GM12878 (cell line): ENCODE data around the gene ARF5.

Experiments used
- CREB1 ChIP-seq: IDR thresholded peaks from 2 replicates; pipeline ENCODE4 v1.6.1; 2012; ENCODE audit warnings: low read depth, mild to moderate bottlenecking, inconsistent platforms
- EZH2 ChIP-seq: IDR thresholded peaks from 2 replicates; pipeline ENCODE4 v1.6.1; 2012; ENCODE audit warnings: low read depth, mild to moderate bottlenecking, control low read depth, inconsistent platforms, low read length, borderline replicate concordance; ENCODE audit not compliant: control insufficient read depth
- HCFC1 ChIP-seq: fragments of 150-350 bp; IDR thresholded peaks from 2 replicates; pipeline ENCODE4 v1.6.1; 2014; ENCODE audit warnings: low read length
- PRDM15 ChIP-seq: fragments of 450-650 bp; formaldehyde crosslinking; IDR thresholded peaks from 2 replicates; pipeline ENCODE4 v1.4.0; 2020; ENCODE audit warnings: mild to moderate bottlenecking, moderate library complexity
- SMARCA5 ChIP-seq: fragments of 450-650 bp; IDR thresholded peaks from 2 replicates; pipeline ENCODE4 v1.6.1; 2017; ENCODE audit warnings: mild to moderate bottlenecking
- TAF1 ChIP-seq: IDR thresholded peaks from 2 replicates; pipeline ENCODE4 v1.6.1; 2011; ENCODE audit warnings: mild to moderate bottlenecking, low read depth, low read length, borderline replicate concordance
- YY1 ChIP-seq: IDR thresholded peaks from 2 replicates; pipeline ENCODE4 v1.6.1; 2011; ENCODE audit warnings: low read depth, mild to moderate bottlenecking, low read length
- ZNF274 ChIP-seq: IDR thresholded peaks from one replicate; pipeline ENCODE4 v1.8.0; 2011; ENCODE audit not compliant: insufficient read length, insufficient read depth
- ZNF384 ChIP-seq: IDR thresholded peaks from 2 replicates; pipeline ENCODE4 v1.6.1; 2012; ENCODE audit warnings: low read depth, mild to moderate bottlenecking, low read length, improper control_type of control experiment, borderline replicate concordance
- TF ChIP-seq, protein P1 (sequence below): fragments of 450-650 bp; IDR thresholded peaks from 2 replicates; pipeline ENCODE4 v1.6.1; 2016; ENCODE audit warnings: mild to moderate bottlenecking
- TF ChIP-seq, protein P2 (sequence below), 3 experiments: IDR thresholded peaks in 2 of 3; conservative IDR thresholded peaks in 1 of 3; 2 replicates each; pipeline ENCODE4 v1.5.1; 2011; ENCODE audit warnings: low read depth in 3 of 3, low read length in 3 of 3, mild to moderate bottlenecking in 3 of 3, control low read depth in 2 of 3, moderate library complexity in 2 of 3, inconsistent platforms in 1 of 3, mixed read lengths in 1 of 3; ENCODE audit not compliant: control insufficient read depth in 2 of 3, insufficient read depth in 1 of 3; ENCODE audit errors: extremely low read depth in 1 of 3
- TF ChIP-seq, protein P3 (sequence below): IDR thresholded peaks from 2 replicates; pipeline ENCODE4 v1.6.1; 2012; ENCODE audit warnings: low read length, inconsistent platforms
- TF ChIP-seq, protein P4 (sequence below): fragments of 450-650 bp; IDR thresholded peaks from 2 replicates; pipeline ENCODE4 v1.6.1; 2017; ENCODE audit warnings: mild to moderate bottlenecking, moderate library complexity
- TF ChIP-seq, protein P5 (sequence below): IDR thresholded peaks from 2 replicates; pipeline ENCODE4 v1.6.1; 2011; ENCODE audit warnings: low read depth, low read length, improper control_type of control experiment, borderline replicate concordance

GRCh38 chr7:127628445-127628844 lies 40.2 kb downstream of the ARF5 start:
- TF ChIP-seq TAF1 (no peak), ZNF384 (no peak), HCFC1 (no peak), ZNF274 (no peak), PRDM15 (CRISPR knock-in tag) (no peak), YY1 (no peak), CREB1 (no peak), EZH2 (no peak), SMARCA5 (no peak)
- TF ChIP-seq, protein P1, sequence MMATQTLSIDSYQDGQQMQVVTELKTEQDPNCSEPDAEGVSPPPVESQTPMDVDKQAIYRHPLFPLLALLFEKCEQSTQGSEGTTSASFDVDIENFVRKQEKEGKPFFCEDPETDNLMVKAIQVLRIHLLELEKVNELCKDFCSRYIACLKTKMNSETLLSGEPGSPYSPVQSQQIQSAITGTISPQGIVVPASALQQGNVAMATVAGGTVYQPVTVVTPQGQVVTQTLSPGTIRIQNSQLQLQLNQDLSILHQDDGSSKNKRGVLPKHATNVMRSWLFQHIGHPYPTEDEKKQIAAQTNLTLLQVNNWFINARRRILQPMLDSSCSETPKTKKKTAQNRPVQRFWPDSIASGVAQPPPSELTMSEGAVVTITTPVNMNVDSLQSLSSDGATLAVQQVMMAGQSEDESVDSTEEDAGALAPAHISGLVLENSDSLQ, result no peak
- TF ChIP-seq, protein P2, sequence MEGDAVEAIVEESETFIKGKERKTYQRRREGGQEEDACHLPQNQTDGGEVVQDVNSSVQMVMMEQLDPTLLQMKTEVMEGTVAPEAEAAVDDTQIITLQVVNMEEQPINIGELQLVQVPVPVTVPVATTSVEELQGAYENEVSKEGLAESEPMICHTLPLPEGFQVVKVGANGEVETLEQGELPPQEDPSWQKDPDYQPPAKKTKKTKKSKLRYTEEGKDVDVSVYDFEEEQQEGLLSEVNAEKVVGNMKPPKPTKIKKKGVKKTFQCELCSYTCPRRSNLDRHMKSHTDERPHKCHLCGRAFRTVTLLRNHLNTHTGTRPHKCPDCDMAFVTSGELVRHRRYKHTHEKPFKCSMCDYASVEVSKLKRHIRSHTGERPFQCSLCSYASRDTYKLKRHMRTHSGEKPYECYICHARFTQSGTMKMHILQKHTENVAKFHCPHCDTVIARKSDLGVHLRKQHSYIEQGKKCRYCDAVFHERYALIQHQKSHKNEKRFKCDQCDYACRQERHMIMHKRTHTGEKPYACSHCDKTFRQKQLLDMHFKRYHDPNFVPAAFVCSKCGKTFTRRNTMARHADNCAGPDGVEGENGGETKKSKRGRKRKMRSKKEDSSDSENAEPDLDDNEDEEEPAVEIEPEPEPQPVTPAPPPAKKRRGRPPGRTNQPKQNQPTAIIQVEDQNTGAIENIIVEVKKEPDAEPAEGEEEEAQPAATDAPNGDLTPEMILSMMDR (IDR thresholded peaks at IDR 0.05 in 2 of 3, conservative IDR thresholded peaks at IDR 0.05 in 1 of 3; ENCODE audit: control insufficient read depth in 2 of 3, extremely low read depth in 1 of 3, insufficient read depth in 1 of 3, low read depth in 3 of 3, low read length in 3 of 3), result peak in 2 of 3 experiments; percentile 21 to 24; a peak in 2 of 6 replicates
- TF ChIP-seq, protein P3, sequence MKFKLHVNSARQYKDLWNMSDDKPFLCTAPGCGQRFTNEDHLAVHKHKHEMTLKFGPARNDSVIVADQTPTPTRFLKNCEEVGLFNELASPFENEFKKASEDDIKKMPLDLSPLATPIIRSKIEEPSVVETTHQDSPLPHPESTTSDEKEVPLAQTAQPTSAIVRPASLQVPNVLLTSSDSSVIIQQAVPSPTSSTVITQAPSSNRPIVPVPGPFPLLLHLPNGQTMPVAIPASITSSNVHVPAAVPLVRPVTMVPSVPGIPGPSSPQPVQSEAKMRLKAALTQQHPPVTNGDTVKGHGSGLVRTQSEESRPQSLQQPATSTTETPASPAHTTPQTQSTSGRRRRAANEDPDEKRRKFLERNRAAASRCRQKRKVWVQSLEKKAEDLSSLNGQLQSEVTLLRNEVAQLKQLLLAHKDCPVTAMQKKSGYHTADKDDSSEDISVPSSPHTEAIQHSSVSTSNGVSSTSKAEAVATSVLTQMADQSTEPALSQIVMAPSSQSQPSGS, result no peak
- TF ChIP-seq, protein P4, sequence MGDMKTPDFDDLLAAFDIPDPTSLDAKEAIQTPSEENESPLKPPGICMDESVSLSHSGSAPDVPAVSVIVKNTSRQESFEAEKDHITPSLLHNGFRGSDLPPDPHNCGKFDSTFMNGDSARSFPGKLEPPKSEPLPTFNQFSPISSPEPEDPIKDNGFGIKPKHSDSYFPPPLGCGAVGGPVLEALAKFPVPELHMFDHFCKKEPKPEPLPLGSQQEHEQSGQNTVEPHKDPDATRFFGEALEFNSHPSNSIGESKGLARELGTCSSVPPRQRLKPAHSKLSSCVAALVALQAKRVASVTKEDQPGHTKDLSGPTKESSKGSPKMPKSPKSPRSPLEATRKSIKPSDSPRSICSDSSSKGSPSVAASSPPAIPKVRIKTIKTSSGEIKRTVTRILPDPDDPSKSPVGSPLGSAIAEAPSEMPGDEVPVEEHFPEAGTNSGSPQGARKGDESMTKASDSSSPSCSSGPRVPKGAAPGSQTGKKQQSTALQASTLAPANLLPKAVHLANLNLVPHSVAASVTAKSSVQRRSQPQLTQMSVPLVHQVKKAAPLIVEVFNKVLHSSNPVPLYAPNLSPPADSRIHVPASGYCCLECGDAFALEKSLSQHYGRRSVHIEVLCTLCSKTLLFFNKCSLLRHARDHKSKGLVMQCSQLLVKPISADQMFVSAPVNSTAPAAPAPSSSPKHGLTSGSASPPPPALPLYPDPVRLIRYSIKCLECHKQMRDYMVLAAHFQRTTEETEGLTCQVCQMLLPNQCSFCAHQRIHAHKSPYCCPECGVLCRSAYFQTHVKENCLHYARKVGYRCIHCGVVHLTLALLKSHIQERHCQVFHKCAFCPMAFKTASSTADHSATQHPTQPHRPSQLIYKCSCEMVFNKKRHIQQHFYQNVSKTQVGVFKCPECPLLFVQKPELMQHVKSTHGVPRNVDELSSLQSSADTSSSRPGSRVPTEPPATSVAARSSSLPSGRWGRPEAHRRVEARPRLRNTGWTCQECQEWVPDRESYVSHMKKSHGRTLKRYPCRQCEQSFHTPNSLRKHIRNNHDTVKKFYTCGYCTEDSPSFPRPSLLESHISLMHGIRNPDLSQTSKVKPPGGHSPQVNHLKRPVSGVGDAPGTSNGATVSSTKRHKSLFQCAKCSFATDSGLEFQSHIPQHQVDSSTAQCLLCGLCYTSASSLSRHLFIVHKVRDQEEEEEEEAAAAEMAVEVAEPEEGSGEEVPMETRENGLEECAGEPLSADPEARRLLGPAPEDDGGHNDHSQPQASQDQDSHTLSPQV, result no peak
- TF ChIP-seq, protein P5, sequence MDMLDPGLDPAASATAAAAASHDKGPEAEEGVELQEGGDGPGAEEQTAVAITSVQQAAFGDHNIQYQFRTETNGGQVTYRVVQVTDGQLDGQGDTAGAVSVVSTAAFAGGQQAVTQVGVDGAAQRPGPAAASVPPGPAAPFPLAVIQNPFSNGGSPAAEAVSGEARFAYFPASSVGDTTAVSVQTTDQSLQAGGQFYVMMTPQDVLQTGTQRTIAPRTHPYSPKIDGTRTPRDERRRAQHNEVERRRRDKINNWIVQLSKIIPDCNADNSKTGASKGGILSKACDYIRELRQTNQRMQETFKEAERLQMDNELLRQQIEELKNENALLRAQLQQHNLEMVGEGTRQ, result no peak
